ENCODE measurements around the gene IGFN1. TPM values are rescaled to one million over a fixed set of nuclear protein-coding genes. Genes with fewer than 3 reads are reported as not detected.

Gene IGFN1
- total and polyA plus RNA-seq, 2 of the 8 experiments (the other 6 are each of a cell fraction or from before 2014, with no cell fraction given): not detected

GRCh38 chr1:201208236-201208635 is 17.6 kb downstream of the IGFN1 start:
- DNase-seq (ENCODE audit: low read depth in 1 of 2, low spot score in 2 of 2) (no peak), FAIRE-seq (no peak)
- Histone ChIP-seq H3K4me1 (replicated peaks in 1 of 4; ENCODE audit: control insufficient read depth in 3 of 4, insufficient read depth in 4 of 4, low read length in 3 of 4) (no peaks in the 10 kb centered on the region), H3K36me3 (ENCODE audit: control insufficient read depth in 2 of 4, insufficient read depth in 4 of 4, low read length in 3 of 4) (no peaks in the 10 kb centered on the region), H2AK5ac (ENCODE audit: low read depth, low read length) (no peak overlapping the region), H3K4me2 (ENCODE audit: insufficient read depth in 1 of 2, low read depth in 2 of 2, low read length in 2 of 2) (no peak overlapping the region), H3K4ac (replicated peaks; ENCODE audit: insufficient read length, low read depth, low read length) (no peak overlapping the region), H3K23me2 (ENCODE audit: low read depth, low read length) (peaks cover 4% of the 10 kb centered on the region; the same call in 1 of the 2 replicates), H3K9ac (replicated peaks in 1 of 4; ENCODE audit: extremely low read depth in 1 of 4, low read depth in 3 of 4, low read length in 3 of 4) (no peak overlapping the region), H4K5ac (ENCODE audit: insufficient read length, low read depth, low read length) (no peak overlapping the region), H2BK120ac (replicated peaks; ENCODE audit: low read depth, low read length) (no peak overlapping the region), H2BK15ac (ENCODE audit: low read length) (no peak overlapping the region), H3K79me1 (ENCODE audit: low read depth, low read length) (no peaks in the 10 kb centered on the region), H2AFZ (ENCODE audit: low read length) (no peak overlapping the region), H3K14ac (ENCODE audit: insufficient read length) (no peak overlapping the region), H3K27me3 (replicated peaks in 1 of 4; ENCODE audit: control insufficient read depth in 3 of 4, extremely low read depth in 1 of 4, insufficient read depth in 3 of 4, low read length in 3 of 4) (no peaks in the 10 kb centered on the region), H3K56ac (replicated peaks; ENCODE audit: insufficient read length, low read depth, low read length) (no peak overlapping the region), H4K20me1 (replicated peaks in 1 of 2; ENCODE audit: control insufficient read depth in 1 of 2, insufficient read depth in 2 of 2, low read length in 2 of 2) (no peaks in the 10 kb centered on the region), H3K4me3 (ENCODE audit: extremely low read depth in 1 of 4, insufficient read depth in 2 of 4, low read depth in 3 of 4, low read length in 4 of 4) (no peak overlapping the region), H2BK12ac (ENCODE audit: low read depth, low read length) (no peak overlapping the region), H4K91ac (replicated peaks; ENCODE audit: insufficient read length, low read length) (no peak overlapping the region), H3K18ac (ENCODE audit: extremely low read depth, low read length) (no peak overlapping the region), H2BK20ac (ENCODE audit: low read length) (no peak overlapping the region), H2BK5ac (ENCODE audit: low read depth, low read length) (no peak overlapping the region), H4K8ac (ENCODE audit: extremely low read depth, insufficient read depth, low read length) (no peak overlapping the region; the same call in 1 of the 2 replicates), H3K79me2 (ENCODE audit: control insufficient read depth in 1 of 2, insufficient read depth in 2 of 2, low read length in 2 of 2) (no peaks in the 10 kb centered on the region), H3K27ac (ENCODE audit: low read depth, low read length) (no peak overlapping the region), H3K9me3 (ENCODE audit: insufficient read depth in 2 of 2, low read depth in 1 of 2, low read length in 1 of 2) (no peaks in the 10 kb centered on the region), H3K23ac (ENCODE audit: insufficient read length) (no peak overlapping the region)
- ChIA-PET CTCF (ENCODE audit: partially characterized antibody) (interaction anchor here (1.3 to 1.5 kb wide), 2 partner anchors 23 to 140 kb away, joined by 3 to 4 read pairs; no protein-coding TSS in a partner anchor), POLR2A (ENCODE audit: partially characterized antibody) (interaction anchor here (0.5 kb wide), 1 partner anchor 13 kb away, joined by 3 read pairs; no protein-coding TSS in a partner anchor)
- no peak for TF ChIP-seq FOSL1 (IDR thresholded peaks at IDR 0.05; ENCODE audit: insufficient read depth, low read depth, low read length)
- no peak for TF ChIP-seq ATF3 (IDR thresholded peaks at IDR 0.05; ENCODE audit: insufficient read depth, low read depth, low read length)
- no peak for TF ChIP-seq JUND (IDR thresholded peaks at IDR 0.05; ENCODE audit: low read length)
- no peak for TF ChIP-seq ATF2 (IDR thresholded peaks at IDR 0.05; ENCODE audit: low read length)
- TF ChIP-seq SP1 (IDR thresholded peaks at IDR 0.05; ENCODE audit: low read depth, low read length): no peak
- 69% methylated on average over 2 of the region's 2 CpGs; no CpG with 5 or more reads in 1 of the 2 experiments for WGBS, 2 experiments (ENCODE audit: extremely low coverage in 1 of 2, insufficient coverage in 1 of 2, insufficient read length in 1 of 2, insufficient replicate concordance in 2 of 2, low coverage in 1 of 2, low lambda C conversion rate in 2 of 2, missing lambda C conversion rate in 1 of 2)

Measured in H1 (cell line).